NB4 (cell line): ENCODE results near the gene SEBOX.

Experiments used
- MAX ChIP-seq: IDR thresholded peaks from 2 replicates; pipeline ENCODE4 v1.6.1; 2011; ENCODE audit warnings: low read depth, low read length
- POLR2A ChIP-seq: IDR thresholded peaks from 2 replicates; pipeline ENCODE4 v1.6.1; 2011; ENCODE audit warnings: mild to moderate bottlenecking; ENCODE audit not compliant: insufficient read length; ENCODE audit errors: extremely low read depth

GRCh38 chr17:28386391-28386790 is 21.4 kb upstream of the SEBOX start:
- TF ChIP-seq POLR2A = no peak
- no peak for TF ChIP-seq MAX
